ENCODE data around the gene ARMC2.
"Not testable (repeated sequence)": the region's sequence is repeated elsewhere in the genome, so short reads cannot be mapped to it uniquely, and the experiment has no call there.

The ARMC2 gene

GRCh38 chr6:108810057-108810643 is 38.1 kb upstream of the ARMC2 start:
- Mint-ChIP-seq H3K4me1 (peaks cover 10 to 18% of the 10 kb centered on the region in 2 donors), H3K27ac (no peak overlapping the region), H3K27me3 (no peaks in the 10 kb centered on the region), H3K4me3 (no peak overlapping the region), H3K36me3 (no peaks in the 10 kb centered on the region), H3K9me3 (peaks cover 0 to 3% of the 10 kb centered on the region in 2 donors)
- DNase-seq: no peak
- no peak for ATAC-seq (replicated peaks)

GRCh38 chr6:108811490-108811889 is 36.7 kb upstream of the ARMC2 start:
- H3K36me3 Mint-ChIP-seq: peaks cover 0 to 1% of the 10 kb centered on the region in 2 donors
- H3K27ac Mint-ChIP-seq: no peak overlapping the region

GRCh38 chr6:108813218-108813617 is 35.0 kb upstream of the ARMC2 start:
- Mint-ChIP-seq H3K27me3 (peaks cover 8 to 14% of the 10 kb centered on the region in 2 donors), H3K9me3 (peaks cover 7 to 10% of the 10 kb centered on the region in 2 donors)
- DNase-seq; H3K36me3 Mint-ChIP-seq; H3K27ac Mint-ChIP-seq; H3K4me3 Mint-ChIP-seq; H3K4me1 Mint-ChIP-seq; ATAC-seq (replicated peaks): not testable (repeated sequence)

More at GRCh38 chr6:108811490-108811889, 36.7 kb upstream of the ARMC2 start:
- Mint-ChIP-seq H3K4me1 (peaks cover 0 to 6% of the 10 kb centered on the region in 2 donors), H3K27me3 (peaks cover 6 to 8% of the 10 kb centered on the region in 2 donors), H3K9me3 (peaks cover 0 to 7% of the 10 kb centered on the region in 2 donors), H3K4me3 (no peak overlapping the region)
- ATAC-seq (replicated peaks) (no peak), DNase-seq (no peak)

- not testable (repeated sequence) for H3K4me3 Mint-ChIP-seq
These were observed 30.9 kb upstream of the ARMC2 start for GRCh38 chr6:108817276-108817675.

GRCh38 chr6:108820006-108820405 is 28.2 kb upstream of the ARMC2 start:
- H3K36me3 Mint-ChIP-seq: peaks cover 5 to 12% of the 10 kb centered on the region in 2 donors
- H3K9me3 Mint-ChIP-seq: peaks cover 11 to 13% of the 10 kb centered on the region in 2 donors
- H3K4me1 Mint-ChIP-seq: no peaks in the 10 kb centered on the region
- no peak overlapping the region for H3K27ac Mint-ChIP-seq
- DNase-seq (no peak), ATAC-seq (replicated peaks) (no peak)
- H3K27me3 Mint-ChIP-seq: peaks cover 8 to 18% of the 10 kb centered on the region in 2 donors
- no peak overlapping the region for H3K4me3 Mint-ChIP-seq

More at GRCh38 chr6:108817276-108817675, 30.9 kb upstream of the ARMC2 start:
- ATAC-seq (replicated peaks); DNase-seq; H3K27ac Mint-ChIP-seq; H3K4me1 Mint-ChIP-seq: not testable (repeated sequence)
- Mint-ChIP-seq H3K27me3 (peaks cover 8 to 18% of the 10 kb centered on the region in 2 donors), H3K9me3 (peaks cover 10 to 13% of the 10 kb centered on the region in 2 donors), H3K36me3 (peaks cover 5 to 12% of the 10 kb centered on the region in 2 donors)

GRCh38 chr6:108822401-108822800 is 25.8 kb upstream of the ARMC2 start:
- peaks cover 3 to 5% of the 10 kb centered on the region in 2 donors for H3K36me3 Mint-ChIP-seq
- H3K4me1 Mint-ChIP-seq: no peaks in the 10 kb centered on the region
- no peak overlapping the region for H3K27ac Mint-ChIP-seq
- H3K27me3 Mint-ChIP-seq: peaks cover 4% of the 10 kb centered on the region in 2 donors
- peaks cover 9 to 10% of the 10 kb centered on the region in 2 donors for H3K9me3 Mint-ChIP-seq
- no peak for ATAC-seq (replicated peaks)
- no peak overlapping the region for H3K4me3 Mint-ChIP-seq
- no peak for DNase-seq

- no peak for ATAC-seq (replicated peaks)
These were observed 22.9 kb upstream of the ARMC2 start for GRCh38 chr6:108825326-108825725.

GRCh38 chr6:108831104-108831503 is 17.1 kb upstream of the ARMC2 start:
- peaks cover 6 to 22% of the 10 kb centered on the region in 2 donors for H3K27me3 Mint-ChIP-seq
- no peak for ATAC-seq (replicated peaks)
- no peak overlapping the region for H3K4me3 Mint-ChIP-seq
- peaks cover 0 to 3% of the 10 kb centered on the region in 2 donors for H3K36me3 Mint-ChIP-seq
- H3K27ac Mint-ChIP-seq: no peak overlapping the region
- DNase-seq: no peak
- peaks cover 4 to 6% of the 10 kb centered on the region in 2 donors for H3K4me1 Mint-ChIP-seq
- H3K9me3 Mint-ChIP-seq: peaks cover 4 to 11% of the 10 kb centered on the region in 2 donors

More at GRCh38 chr6:108825326-108825725, 22.9 kb upstream of the ARMC2 start:
- Mint-ChIP-seq H3K27ac (no peak overlapping the region), H3K9me3 (peaks cover 4 to 14% of the 10 kb centered on the region in 2 donors), H3K36me3 (peaks cover 0 to 3% of the 10 kb centered on the region in 2 donors), H3K4me3 (no peak overlapping the region), H3K4me1 (no peaks in the 10 kb centered on the region), H3K27me3 (peaks cover 0 to 5% of the 10 kb centered on the region in 2 donors)
- no peak for DNase-seq

GRCh38 chr6:108832738-108833137 is 15.5 kb upstream of the ARMC2 start:
- Mint-ChIP-seq H3K4me3 (no peak overlapping the region), H3K36me3 (no peaks in the 10 kb centered on the region), H3K9me3 (peaks cover 0 to 6% of the 10 kb centered on the region in 2 donors), H3K27me3 (peaks cover 7 to 16% of the 10 kb centered on the region in 2 donors), H3K27ac (no peak overlapping the region), H3K4me1 (peaks cover 9 to 15% of the 10 kb centered on the region in 2 donors)
- ATAC-seq (replicated peaks): no peak
- no peak for DNase-seq

GRCh38 chr6:108835218-108835850 is 12.9 kb upstream of the ARMC2 start:
- H3K4me3 Mint-ChIP-seq: no peak overlapping the region
- peaks cover 21 to 28% of the 10 kb centered on the region in 2 donors for H3K27me3 Mint-ChIP-seq
- peak; percentile 95 to 96 for ATAC-seq (replicated peaks)
- DNase-seq: peak; percentile 68
- peaks cover 16 to 26% of the 10 kb centered on the region in 2 donors for H3K4me1 Mint-ChIP-seq
- H3K36me3 Mint-ChIP-seq: no peaks in the 10 kb centered on the region
- H3K27ac Mint-ChIP-seq: peak overlapping the region; percentile 43
- H3K9me3 Mint-ChIP-seq: no peaks in the 10 kb centered on the region

- peak overlapping the region; percentile 20 for H3K27ac Mint-ChIP-seq
- peaks cover 23 to 30% of the 10 kb centered on the region in 2 donors for H3K27me3 Mint-ChIP-seq
- H3K4me1 Mint-ChIP-seq: peaks cover 16 to 28% of the 10 kb centered on the region in 2 donors
- H3K36me3 Mint-ChIP-seq: no peaks in the 10 kb centered on the region
- H3K9me3 Mint-ChIP-seq: no peaks in the 10 kb centered on the region
- no peak for DNase-seq
- no peak for ATAC-seq (replicated peaks)
- no peak overlapping the region for H3K4me3 Mint-ChIP-seq
These were observed 12.2 kb upstream of the ARMC2 start for GRCh38 chr6:108836061-108836460.

- ATAC-seq (replicated peaks): peak; percentile 74 to 78
- peak; percentile 11 for DNase-seq
- peaks cover 27 to 31% of the 10 kb centered on the region in 2 donors for H3K27me3 Mint-ChIP-seq
- peaks cover 22 to 36% of the 10 kb centered on the region in 2 donors for H3K4me1 Mint-ChIP-seq
- H3K27ac Mint-ChIP-seq: no peak overlapping the region
- peak overlapping the region; percentile 45 to 63 for H3K4me3 Mint-ChIP-seq
- no peaks in the 10 kb centered on the region for H3K36me3 Mint-ChIP-seq
- H3K9me3 Mint-ChIP-seq: no peaks in the 10 kb centered on the region
These were observed 10.8 kb upstream of the ARMC2 start for GRCh38 chr6:108837236-108837971.

- H3K4me1 Mint-ChIP-seq: peaks cover 22 to 36% of the 10 kb centered on the region in 2 donors
- no peak for DNase-seq
These were observed 10.0 kb upstream of the ARMC2 start for GRCh38 chr6:108838101-108838717.

More at GRCh38 chr6:108838101-108838717, 10.0 kb upstream of the ARMC2 start:
- Mint-ChIP-seq H3K9me3 (no peaks in the 10 kb centered on the region), H3K27me3 (peaks cover 29 to 31% of the 10 kb centered on the region in 2 donors), H3K4me3 (peak overlapping the region; percentile 45 to 63), H3K36me3 (no peaks in the 10 kb centered on the region), H3K27ac (no peak overlapping the region)
- ATAC-seq (replicated peaks): peak; percentile 3 to 8

All from stimulated activated naive B cell treated with anti-CD40 and anti-IgM and Interleukin-4, amounts not matched to agents 10 μg/mL and 1 μg/mL and 100 μg/mL, for 72 hours (primary cell).